NT2/D1 (cell line): Measurements from ENCODE around the gene MARCKS.

ENCODE experiments used
- DNase-seq: peaks from one replicate; pipeline ENCODE4 v3.0.0-alpha.2; 2011; ENCODE audit warnings: low read depth, low spot score
- H3K27me3 ChIP-seq: 2 replicates; pipeline ENCODE4 v1.6.0; 2011; ENCODE audit warnings: mild to moderate bottlenecking; ENCODE audit not compliant: insufficient read length, insufficient read depth
- H3K36me3 ChIP-seq: 2 replicates; pipeline ENCODE4 v1.6.1; 2011; ENCODE audit warnings: mild to moderate bottlenecking, low read length, mixed read lengths; ENCODE audit not compliant: insufficient read depth, insufficient read length
- H3K4me1 ChIP-seq: 2 replicates; pipeline ENCODE4 v1.5.1; 2011; ENCODE audit not compliant: insufficient read depth, insufficient read length
- H3K4me3 ChIP-seq: 2 replicates; pipeline ENCODE4 v1.5.1; 2011; ENCODE audit warnings: low read depth; ENCODE audit not compliant: insufficient read length
- H3K9ac ChIP-seq: 2 replicates; pipeline ENCODE4 v1.6.0; 2011; ENCODE audit warnings: low read depth; ENCODE audit not compliant: insufficient read length
- H3K9me3 ChIP-seq: 2 replicates; pipeline ENCODE4 v1.5.1; 2011; ENCODE audit warnings: mild to moderate bottlenecking, low read length; ENCODE audit not compliant: insufficient read depth
- SUZ12 ChIP-seq: IDR thresholded peaks from 2 replicates; pipeline ENCODE4 v1.6.1; 2011; ENCODE audit not compliant: insufficient read length, insufficient read depth; ENCODE audit errors: extremely low read depth
- YY1 ChIP-seq: IDR thresholded peaks from 2 replicates; pipeline ENCODE4 v1.6.1; 2011; ENCODE audit not compliant: insufficient read length, insufficient read depth
- ZNF274 ChIP-seq: IDR thresholded peaks from 2 replicates; pipeline ENCODE4 v1.6.1; 2011; ENCODE audit warnings: mild to moderate bottlenecking, low read depth, low read length

The MARCKS gene

DNA sequence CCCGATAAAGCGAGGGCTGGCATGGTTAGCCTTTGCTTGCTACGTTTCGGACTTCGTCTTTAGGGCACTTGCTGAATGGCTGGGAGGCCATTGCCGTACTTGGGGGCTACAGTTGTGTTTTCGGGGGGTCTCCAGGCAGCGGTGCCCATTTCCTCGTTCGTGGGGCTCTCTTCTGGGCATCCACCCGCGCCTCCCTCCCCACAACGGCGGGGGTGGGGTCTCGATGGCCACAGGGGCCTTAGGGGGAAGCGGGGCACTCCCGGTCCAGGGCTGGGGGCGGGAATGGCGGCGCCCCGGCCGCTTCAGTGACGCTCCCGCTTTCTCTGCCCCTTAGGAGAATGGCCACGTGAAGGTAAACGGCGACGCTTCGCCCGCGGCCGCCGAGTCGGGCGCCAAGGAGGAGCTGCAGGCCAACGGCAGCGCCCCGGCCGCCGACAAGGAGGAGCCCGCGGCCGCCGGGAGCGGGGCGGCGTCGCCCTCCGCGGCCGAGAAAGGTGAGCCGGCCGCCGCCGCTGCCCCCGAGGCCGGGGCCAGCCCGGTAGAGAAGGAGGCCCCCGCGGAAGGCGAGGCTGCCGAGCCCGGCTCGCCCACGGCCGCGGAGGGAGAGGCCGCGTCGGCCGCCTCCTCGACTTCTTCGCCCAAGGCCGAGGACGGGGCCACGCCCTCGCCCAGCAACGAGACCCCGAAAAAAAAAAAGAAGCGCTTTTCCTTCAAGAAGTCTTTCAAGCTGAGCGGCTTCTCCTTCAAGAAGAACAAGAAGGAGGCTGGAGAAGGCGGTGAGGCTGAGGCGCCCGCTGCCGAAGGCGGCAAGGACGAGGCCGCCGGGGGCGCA, 2.4 kb downstream of the MARCKS start:
- TF ChIP-seq SUZ12 (no peak), YY1 (no peak), ZNF274 (no peak)
- H3K9me3 ChIP-seq: no peaks in the 10 kb centered on the region
- peak overlapping the region; percentile 68 for H3K4me3 ChIP-seq
- H3K27me3 ChIP-seq: peaks cover 17% of the 10 kb centered on the region
- peak overlapping the region; percentile 80 for H3K9ac ChIP-seq
- no peak for DNase-seq
- H3K36me3 ChIP-seq: peaks cover 11% of the 10 kb centered on the region
- H3K4me1 ChIP-seq: no peaks in the 10 kb centered on the region

DNA sequence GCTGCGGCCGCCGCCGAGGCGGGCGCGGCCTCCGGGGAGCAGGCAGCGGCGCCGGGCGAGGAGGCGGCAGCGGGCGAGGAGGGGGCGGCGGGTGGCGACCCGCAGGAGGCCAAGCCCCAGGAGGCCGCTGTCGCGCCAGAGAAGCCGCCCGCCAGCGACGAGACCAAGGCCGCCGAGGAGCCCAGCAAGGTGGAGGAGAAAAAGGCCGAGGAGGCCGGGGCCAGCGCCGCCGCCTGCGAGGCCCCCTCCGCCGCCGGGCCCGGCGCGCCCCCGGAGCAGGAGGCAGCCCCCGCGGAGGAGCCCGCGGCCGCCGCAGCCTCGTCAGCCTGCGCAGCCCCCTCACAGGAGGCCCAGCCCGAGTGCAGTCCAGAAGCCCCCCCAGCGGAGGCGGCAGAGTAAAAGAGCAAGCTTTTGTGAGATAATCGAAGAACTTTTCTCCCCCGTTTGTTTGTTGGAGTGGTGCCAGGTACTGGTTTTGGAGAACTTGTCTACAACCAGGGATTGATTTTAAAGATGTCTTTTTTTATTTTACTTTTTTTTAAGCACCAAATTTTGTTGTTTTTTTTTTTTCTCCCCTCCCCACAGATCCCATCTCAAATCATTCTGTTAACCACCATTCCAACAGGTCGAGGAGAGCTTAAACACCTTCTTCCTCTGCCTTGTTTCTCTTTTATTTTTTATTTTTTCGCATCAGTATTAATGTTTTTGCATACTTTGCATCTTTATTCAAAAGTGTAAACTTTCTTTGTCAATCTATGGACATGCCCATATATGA, 3.2 kb downstream of the MARCKS start:
- Histone ChIP-seq H3K9ac (no peak overlapping the region), H3K4me3 (no peak overlapping the region)

DNA sequence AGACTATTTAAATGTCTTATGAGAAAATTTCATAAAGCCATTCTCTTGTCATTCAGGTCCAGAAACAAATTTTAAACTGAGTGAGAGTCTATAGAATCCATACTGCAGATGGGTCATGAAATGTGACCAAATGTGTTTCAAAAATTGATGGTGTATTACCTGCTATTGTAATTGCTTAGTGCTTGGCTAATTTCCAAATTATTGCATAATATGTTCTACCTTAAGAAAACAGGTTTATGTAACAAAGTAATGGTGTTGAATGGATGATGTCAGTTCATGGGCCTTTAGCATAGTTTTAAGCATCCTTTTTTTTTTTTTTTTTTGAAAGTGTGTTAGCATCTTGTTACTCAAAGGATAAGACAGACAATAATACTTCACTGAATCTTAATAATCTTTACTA, 5.0 kb downstream of the MARCKS start:
- Histone ChIP-seq H3K4me3 (no peak overlapping the region), H3K27me3 (no peaks in the 10 kb centered on the region), H3K9ac (no peak overlapping the region), H3K4me1 (no peaks in the 10 kb centered on the region), H3K9me3 (no peaks in the 10 kb centered on the region), H3K36me3 (peaks cover 11% of the 10 kb centered on the region)
- DNase-seq: no peak
- TF ChIP-seq YY1 (no peak), ZNF274 (no peak), SUZ12 (no peak)

More for the DNA sequence above, 3.2 kb downstream of the MARCKS start:
- Histone ChIP-seq H3K27me3 (peaks cover 14% of the 10 kb centered on the region), H3K9me3 (no peaks in the 10 kb centered on the region), H3K36me3 (peaks cover 11% of the 10 kb centered on the region), H3K4me1 (no peaks in the 10 kb centered on the region)
- TF ChIP-seq ZNF274 (no peak), SUZ12 (no peak), YY1 (no peak)
- no peak for DNase-seq

DNA sequence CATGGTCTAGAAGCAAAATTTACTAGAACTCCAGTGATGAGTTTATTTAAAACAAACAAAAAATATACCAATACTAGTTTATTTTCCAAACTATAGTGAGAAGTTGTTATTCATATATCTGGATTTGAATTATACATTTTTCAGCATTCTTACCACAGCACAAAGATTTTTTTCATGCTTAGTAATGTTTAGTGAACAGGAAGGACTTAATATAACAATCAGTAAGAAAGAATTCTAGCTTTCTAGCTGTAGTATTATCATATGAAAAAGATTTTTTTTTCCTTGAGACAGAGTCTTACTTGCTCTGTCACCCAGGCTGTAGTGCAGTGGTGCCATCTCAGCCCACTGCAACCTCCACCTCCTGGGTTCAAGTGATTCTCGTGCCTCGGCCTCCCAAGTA, 13.8 kb downstream of the MARCKS start:
- Histone ChIP-seq H3K36me3 (no peaks in the 10 kb centered on the region), H3K9ac (no peak overlapping the region), H3K27me3 (no peaks in the 10 kb centered on the region), H3K9me3 (no peaks in the 10 kb centered on the region), H3K4me1 (no peaks in the 10 kb centered on the region), H3K4me3 (no peak overlapping the region)
- no peak for TF ChIP-seq ZNF274
- TF ChIP-seq YY1: no peak
- no peak for TF ChIP-seq SUZ12
- DNase-seq: no peak

DNA sequence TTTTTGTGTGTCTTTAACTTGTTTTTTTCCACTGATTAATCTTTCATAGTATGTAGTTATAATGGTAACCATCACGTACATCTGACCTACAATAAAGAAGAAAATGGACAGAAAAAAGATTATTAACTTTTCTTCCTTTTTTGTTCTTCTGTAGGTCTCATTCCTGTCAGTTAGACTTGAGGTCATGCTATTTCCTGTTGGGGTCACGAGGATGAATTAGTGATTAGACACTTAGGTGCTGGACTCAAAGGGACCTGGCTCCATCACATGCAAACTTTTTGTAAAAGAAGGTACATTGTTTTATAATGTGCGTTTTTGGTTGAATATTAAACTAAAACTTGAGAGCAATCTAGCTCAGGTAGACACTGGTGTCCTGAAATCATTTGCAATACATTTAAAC, 14.8 kb downstream of the MARCKS start:
- Histone ChIP-seq H3K9me3 (no peaks in the 10 kb centered on the region), H3K27me3 (no peaks in the 10 kb centered on the region), H3K4me1 (no peaks in the 10 kb centered on the region), H3K4me3 (no peak overlapping the region), H3K9ac (no peak overlapping the region), H3K36me3 (no peaks in the 10 kb centered on the region)
- DNase-seq: no peak
- no peak for TF ChIP-seq YY1
- TF ChIP-seq SUZ12: no peak
- TF ChIP-seq ZNF274: no peak

DNA sequence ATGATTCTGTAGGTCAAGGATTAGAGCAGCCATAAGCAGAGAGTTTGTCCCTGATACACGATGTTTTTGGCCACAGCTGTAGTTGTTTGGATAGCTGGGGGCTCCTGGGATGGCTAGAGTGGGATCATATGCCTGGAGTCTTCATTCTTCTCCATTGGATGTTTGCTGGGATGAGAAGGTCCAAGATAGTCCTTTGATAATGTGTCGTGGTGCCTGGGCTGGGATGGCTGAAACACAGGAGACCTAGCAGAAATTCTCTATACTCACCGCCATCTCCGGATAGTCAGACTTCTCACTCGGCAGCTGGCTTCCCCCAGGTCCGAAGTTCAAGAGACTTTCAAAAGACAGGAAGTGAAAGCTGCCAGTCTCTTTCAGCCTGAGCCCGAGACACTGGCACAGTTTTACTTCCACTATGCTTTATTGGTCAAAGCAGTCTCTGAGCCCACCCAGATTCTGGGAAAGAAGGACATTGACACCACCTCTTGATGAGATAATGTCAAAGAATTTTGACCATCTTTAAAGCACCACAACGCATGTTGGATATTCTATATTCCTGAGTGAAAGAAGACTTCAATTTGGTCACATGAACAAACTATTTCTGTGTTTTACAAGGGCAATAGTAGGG, 16.0 kb downstream of the MARCKS start:
- DNase-seq: no peak
- Histone ChIP-seq H3K9ac (no peak overlapping the region), H3K4me3 (no peak overlapping the region), H3K36me3 (no peaks in the 10 kb centered on the region), H3K9me3 (no peaks in the 10 kb centered on the region), H3K4me1 (no peaks in the 10 kb centered on the region), H3K27me3 (no peaks in the 10 kb centered on the region)
- TF ChIP-seq SUZ12: no peak
- no peak for TF ChIP-seq ZNF274
- no peak for TF ChIP-seq YY1

DNA sequence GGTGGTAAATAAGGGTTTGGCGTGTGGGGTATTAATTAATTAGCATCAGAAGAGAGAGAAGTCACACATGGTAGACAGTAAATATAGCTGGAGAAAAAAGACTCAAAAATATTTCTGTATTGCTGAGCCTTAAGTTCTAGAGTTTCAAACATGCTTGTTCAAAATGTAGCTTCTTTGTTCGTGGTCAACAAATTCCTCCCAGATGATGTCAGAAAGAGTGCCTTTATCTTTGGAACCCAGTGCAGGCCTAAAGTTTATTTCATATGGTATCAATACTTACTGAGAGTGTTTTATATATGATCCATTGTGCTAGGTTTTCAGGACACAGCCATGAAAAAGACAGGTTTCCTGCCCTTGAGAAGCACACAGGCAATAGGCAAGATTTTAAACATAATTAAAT, 18.3 kb downstream of the MARCKS start:
- H3K4me1 ChIP-seq: no peaks in the 10 kb centered on the region
- H3K27me3 ChIP-seq: no peaks in the 10 kb centered on the region
- H3K36me3 ChIP-seq: no peaks in the 10 kb centered on the region
- TF ChIP-seq YY1 (no peak), SUZ12 (no peak), ZNF274 (no peak)
- H3K4me3 ChIP-seq: no peak overlapping the region
- no peak for DNase-seq
- H3K9me3 ChIP-seq: no peaks in the 10 kb centered on the region
- H3K9ac ChIP-seq: no peak overlapping the region
